K562 (cell line): ENCODE data around the gene HSPB2. TPM values are rescaled to one million over a fixed set of nuclear protein-coding genes. Genes with fewer than 3 reads are reported as not detected.

Experiments
- DDX20 ChIP-seq: fragments of 450-650 bp; IDR thresholded peaks from 2 replicates; pipeline ENCODE4 v1.6.1; 2016; ENCODE audit warnings: missing genetic modification characterization, low read depth, mild to moderate bottlenecking, missing compliant biosample characterization, moderate library complexity
- ESRRB ChIP-seq: fragments of 250-450 bp; sonication (Bioruptor Pico); IDR thresholded peaks from 2 replicates; pipeline ENCODE4 v1.5.0; 2020; ENCODE audit warnings: mild to moderate bottlenecking, moderate library complexity, borderline replicate concordance
- FOS ChIP-seq: IDR thresholded peaks from 3 replicates; pipeline ENCODE4 v1.6.1; 2011; ENCODE audit not compliant: insufficient read length; ENCODE audit errors: extremely low read depth
- HSF4 ChIP-seq: fragments of 250-450 bp; sonication (Bioruptor Pico); IDR thresholded peaks from 2 replicates; pipeline ENCODE4 v2.1.2; 2022; ENCODE audit warnings: mild to moderate bottlenecking, moderate library complexity, borderline replicate concordance
- PYGO2 ChIP-seq: fragments of 450-650 bp; IDR thresholded peaks from 2 replicates; pipeline ENCODE4 v1.6.1; 2016; ENCODE audit warnings: mild to moderate bottlenecking, missing genetic modification characterization, moderate library complexity, missing compliant biosample characterization
- RAD21 ChIP-seq, 2 experiments: fragments of 250-450 bp in 1 of 2; fragments of 450-650 bp in 1 of 2; sonication (Bioruptor Pico) in 1 of 2; formaldehyde crosslinking in 1 of 2; IDR thresholded peaks in 1 of 2; conservative IDR thresholded peaks in 1 of 2; 2 replicates each; pipeline versions ENCODE4 v1.4.0 to v1.8.0; 2020 to 2022; ENCODE audit warnings: mild to moderate bottlenecking in 2 of 2, moderate library complexity in 1 of 2
- ZBTB1 ChIP-seq: sonication (generic); formaldehyde crosslinking; IDR thresholded peaks from 2 replicates; pipeline ENCODE4 v1.8.1; 2023; ENCODE audit warnings: missing genetic modification reagents, low read depth, mild to moderate bottlenecking, borderline replicate concordance
- ZNF212 ChIP-seq: fragments of 450-650 bp; formaldehyde crosslinking; IDR thresholded peaks from 2 replicates; pipeline ENCODE4 v1.4.0; 2020; ENCODE audit warnings: mild to moderate bottlenecking
- ZNF507 ChIP-seq: conservative IDR thresholded peaks from 2 replicates; pipeline ENCODE4 v1.6.1; 2017; ENCODE audit warnings: missing genetic modification characterization, missing compliant biosample characterization
- ZNF699 ChIP-seq: fragments of 250-450 bp; sonication (Bioruptor Pico); IDR thresholded peaks from 2 replicates; pipeline ENCODE4 v1.8.0; 2021; ENCODE audit warnings: mild to moderate bottlenecking, moderate library complexity; ENCODE audit not compliant: insufficient replicate concordance
- ZNF785 ChIP-seq: fragments of 250-450 bp; sonication (Bioruptor Pico); IDR thresholded peaks from 2 replicates; pipeline ENCODE4 v1.4.0; 2020; ENCODE audit warnings: mild to moderate bottlenecking
- ZZZ3 ChIP-seq: fragments of 450-650 bp; IDR thresholded peaks from 2 replicates; pipeline ENCODE4 v1.6.1; 2016; ENCODE audit warnings: antibody characterized with exemption, mild to moderate bottlenecking, moderate library complexity
- polyA plus RNA-seq, 8 experiments: library from polyadenylated mRNA; depleted of rRNA in 4 of 8; stranded (reverse) in 5 of 8; unstranded in 3 of 8; fragments of >200 nt; fragmentation: Nextera tagmentation in 2 of 8; fragmentation: Illumina TruSeq in 1 of 8; extraction: Ambion mirVana in 2 of 8; extraction: Trizol in 1 of 8; gene quantifications; 2 replicates each; pipeline versions ENCODE4 v1.2.1 to v1.2.3, GENCODE V29; 2011 to 2014; ENCODE audit warnings: inconsistent platforms in 1 of 8, missing spikeins in 1 of 8
- total RNA-seq, 7 experiments: library from RNA; depleted of rRNA in 6 of 7; stranded (reverse); fragments of >200 nt in 6 of 7; fragmentation: Illumina TruSeq in 2 of 7; extraction: Trizol in 2 of 7; gene quantifications; 2 replicates each; pipeline versions ENCODE4 v1.2.1 to v1.2.3, GENCODE V29; 2011 to 2021; ENCODE audit warnings: low replicate concordance in 1 of 7
- TF ChIP-seq, protein P1 (sequence below): fragments of 450-650 bp; IDR thresholded peaks from 2 replicates; pipeline ENCODE4 v1.6.1; 2016; ENCODE audit warnings: mild to moderate bottlenecking, moderate library complexity
- TF ChIP-seq, protein P2 (sequence below): sonication (generic); formaldehyde crosslinking; IDR thresholded peaks from 2 replicates; pipeline ENCODE4 v1.5.0; 2020; ENCODE audit warnings: missing genetic modification reagents

The HSPB2 gene
- total and polyA plus RNA-seq, 9 of the 15 experiments (the other 6 are each of a cell fraction or from before 2014, with no cell fraction given) = 0.06 to 0.35 (median 0.11) TPM; not detected in 5

DNA sequence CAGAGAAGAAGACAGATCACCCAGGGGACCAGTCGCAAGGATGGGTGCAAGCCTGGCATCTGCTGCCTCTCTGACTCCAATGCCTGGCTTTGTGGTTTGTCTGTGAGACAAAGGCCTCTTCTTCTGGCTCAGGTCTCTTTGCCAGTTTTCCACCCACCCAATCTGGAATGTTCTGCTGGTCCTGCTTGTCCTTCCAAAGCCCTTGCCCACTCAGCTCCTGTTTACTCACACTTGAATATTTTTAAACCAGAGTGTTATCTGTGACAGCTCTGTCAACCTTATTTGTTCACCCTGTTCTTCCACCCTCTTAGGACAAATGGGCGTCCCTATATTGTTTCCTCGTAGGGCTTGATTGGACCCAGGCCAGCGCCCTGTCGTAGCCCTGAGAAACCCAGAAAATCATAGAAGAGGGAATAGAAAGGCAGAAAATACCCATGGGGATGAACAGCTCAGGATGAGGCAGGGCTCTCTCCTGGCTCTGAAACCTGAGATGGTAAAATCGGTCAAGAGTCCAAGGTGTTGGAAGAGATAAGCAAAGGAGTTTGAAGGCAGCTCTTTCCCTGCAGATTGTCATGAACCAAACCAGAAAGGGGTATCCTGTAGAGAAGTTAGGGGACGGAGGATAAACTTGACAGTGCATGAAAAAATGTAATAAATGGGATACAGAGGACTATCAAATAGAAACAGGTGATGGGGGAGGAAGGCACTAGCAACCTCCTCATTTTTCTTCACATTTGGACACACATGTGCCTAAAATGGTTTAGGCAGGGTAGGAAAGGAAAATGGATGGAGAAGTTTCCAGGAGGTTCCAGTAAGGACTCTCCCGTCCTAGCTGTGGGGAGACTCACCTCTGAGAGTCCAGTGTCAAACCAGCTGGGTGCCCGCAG is 1.6 kb upstream of the HSPB2 start (continued):
- no peak for TF ChIP-seq ZNF507 (tag)
- TF ChIP-seq DDX20 = no peak
- no peak for TF ChIP-seq ZNF785 (CRISPR knock-in tag)
- TF ChIP-seq, protein P1, sequence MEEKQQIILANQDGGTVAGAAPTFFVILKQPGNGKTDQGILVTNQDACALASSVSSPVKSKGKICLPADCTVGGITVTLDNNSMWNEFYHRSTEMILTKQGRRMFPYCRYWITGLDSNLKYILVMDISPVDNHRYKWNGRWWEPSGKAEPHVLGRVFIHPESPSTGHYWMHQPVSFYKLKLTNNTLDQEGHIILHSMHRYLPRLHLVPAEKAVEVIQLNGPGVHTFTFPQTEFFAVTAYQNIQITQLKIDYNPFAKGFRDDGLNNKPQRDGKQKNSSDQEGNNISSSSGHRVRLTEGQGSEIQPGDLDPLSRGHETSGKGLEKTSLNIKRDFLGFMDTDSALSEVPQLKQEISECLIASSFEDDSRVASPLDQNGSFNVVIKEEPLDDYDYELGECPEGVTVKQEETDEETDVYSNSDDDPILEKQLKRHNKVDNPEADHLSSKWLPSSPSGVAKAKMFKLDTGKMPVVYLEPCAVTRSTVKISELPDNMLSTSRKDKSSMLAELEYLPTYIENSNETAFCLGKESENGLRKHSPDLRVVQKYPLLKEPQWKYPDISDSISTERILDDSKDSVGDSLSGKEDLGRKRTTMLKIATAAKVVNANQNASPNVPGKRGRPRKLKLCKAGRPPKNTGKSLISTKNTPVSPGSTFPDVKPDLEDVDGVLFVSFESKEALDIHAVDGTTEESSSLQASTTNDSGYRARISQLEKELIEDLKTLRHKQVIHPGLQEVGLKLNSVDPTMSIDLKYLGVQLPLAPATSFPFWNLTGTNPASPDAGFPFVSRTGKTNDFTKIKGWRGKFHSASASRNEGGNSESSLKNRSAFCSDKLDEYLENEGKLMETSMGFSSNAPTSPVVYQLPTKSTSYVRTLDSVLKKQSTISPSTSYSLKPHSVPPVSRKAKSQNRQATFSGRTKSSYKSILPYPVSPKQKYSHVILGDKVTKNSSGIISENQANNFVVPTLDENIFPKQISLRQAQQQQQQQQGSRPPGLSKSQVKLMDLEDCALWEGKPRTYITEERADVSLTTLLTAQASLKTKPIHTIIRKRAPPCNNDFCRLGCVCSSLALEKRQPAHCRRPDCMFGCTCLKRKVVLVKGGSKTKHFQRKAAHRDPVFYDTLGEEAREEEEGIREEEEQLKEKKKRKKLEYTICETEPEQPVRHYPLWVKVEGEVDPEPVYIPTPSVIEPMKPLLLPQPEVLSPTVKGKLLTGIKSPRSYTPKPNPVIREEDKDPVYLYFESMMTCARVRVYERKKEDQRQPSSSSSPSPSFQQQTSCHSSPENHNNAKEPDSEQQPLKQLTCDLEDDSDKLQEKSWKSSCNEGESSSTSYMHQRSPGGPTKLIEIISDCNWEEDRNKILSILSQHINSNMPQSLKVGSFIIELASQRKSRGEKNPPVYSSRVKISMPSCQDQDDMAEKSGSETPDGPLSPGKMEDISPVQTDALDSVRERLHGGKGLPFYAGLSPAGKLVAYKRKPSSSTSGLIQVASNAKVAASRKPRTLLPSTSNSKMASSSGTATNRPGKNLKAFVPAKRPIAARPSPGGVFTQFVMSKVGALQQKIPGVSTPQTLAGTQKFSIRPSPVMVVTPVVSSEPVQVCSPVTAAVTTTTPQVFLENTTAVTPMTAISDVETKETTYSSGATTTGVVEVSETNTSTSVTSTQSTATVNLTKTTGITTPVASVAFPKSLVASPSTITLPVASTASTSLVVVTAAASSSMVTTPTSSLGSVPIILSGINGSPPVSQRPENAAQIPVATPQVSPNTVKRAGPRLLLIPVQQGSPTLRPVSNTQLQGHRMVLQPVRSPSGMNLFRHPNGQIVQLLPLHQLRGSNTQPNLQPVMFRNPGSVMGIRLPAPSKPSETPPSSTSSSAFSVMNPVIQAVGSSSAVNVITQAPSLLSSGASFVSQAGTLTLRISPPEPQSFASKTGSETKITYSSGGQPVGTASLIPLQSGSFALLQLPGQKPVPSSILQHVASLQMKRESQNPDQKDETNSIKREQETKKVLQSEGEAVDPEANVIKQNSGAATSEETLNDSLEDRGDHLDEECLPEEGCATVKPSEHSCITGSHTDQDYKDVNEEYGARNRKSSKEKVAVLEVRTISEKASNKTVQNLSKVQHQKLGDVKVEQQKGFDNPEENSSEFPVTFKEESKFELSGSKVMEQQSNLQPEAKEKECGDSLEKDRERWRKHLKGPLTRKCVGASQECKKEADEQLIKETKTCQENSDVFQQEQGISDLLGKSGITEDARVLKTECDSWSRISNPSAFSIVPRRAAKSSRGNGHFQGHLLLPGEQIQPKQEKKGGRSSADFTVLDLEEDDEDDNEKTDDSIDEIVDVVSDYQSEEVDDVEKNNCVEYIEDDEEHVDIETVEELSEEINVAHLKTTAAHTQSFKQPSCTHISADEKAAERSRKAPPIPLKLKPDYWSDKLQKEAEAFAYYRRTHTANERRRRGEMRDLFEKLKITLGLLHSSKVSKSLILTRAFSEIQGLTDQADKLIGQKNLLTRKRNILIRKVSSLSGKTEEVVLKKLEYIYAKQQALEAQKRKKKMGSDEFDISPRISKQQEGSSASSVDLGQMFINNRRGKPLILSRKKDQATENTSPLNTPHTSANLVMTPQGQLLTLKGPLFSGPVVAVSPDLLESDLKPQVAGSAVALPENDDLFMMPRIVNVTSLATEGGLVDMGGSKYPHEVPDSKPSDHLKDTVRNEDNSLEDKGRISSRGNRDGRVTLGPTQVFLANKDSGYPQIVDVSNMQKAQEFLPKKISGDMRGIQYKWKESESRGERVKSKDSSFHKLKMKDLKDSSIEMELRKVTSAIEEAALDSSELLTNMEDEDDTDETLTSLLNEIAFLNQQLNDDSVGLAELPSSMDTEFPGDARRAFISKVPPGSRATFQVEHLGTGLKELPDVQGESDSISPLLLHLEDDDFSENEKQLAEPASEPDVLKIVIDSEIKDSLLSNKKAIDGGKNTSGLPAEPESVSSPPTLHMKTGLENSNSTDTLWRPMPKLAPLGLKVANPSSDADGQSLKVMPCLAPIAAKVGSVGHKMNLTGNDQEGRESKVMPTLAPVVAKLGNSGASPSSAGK = no peak
- TF ChIP-seq, protein P2, sequence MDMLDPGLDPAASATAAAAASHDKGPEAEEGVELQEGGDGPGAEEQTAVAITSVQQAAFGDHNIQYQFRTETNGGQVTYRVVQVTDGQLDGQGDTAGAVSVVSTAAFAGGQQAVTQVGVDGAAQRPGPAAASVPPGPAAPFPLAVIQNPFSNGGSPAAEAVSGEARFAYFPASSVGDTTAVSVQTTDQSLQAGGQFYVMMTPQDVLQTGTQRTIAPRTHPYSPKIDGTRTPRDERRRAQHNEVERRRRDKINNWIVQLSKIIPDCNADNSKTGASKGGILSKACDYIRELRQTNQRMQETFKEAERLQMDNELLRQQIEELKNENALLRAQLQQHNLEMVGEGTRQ (CRISPR knock-in tag) = no peak
- no peak for TF ChIP-seq HSF4
- TF ChIP-seq FOS = no peak
- no peak for TF ChIP-seq ZZZ3
- no peak for TF ChIP-seq ZNF699 (CRISPR knock-in tag)
- TF ChIP-seq PYGO2 (tag) = no peak
- TF ChIP-seq ESRRB = no peak
- no peak for TF ChIP-seq ZBTB1 (CRISPR knock-in tag)
- no peak for TF ChIP-seq ZNF212 (CRISPR knock-in tag)
- no peak for TF ChIP-seq RAD21 (CRISPR knock-in tag; conservative IDR thresholded peaks at IDR 0.05 in 1 of 2, IDR thresholded peaks at IDR 0.05 in 1 of 2)
